DOHH2 (cell line): Measurements from ENCODE around the gene ZNF180.

Experiments
- H3F3A ChIP-seq: fragments of 200-600 bp; sonication (generic), shearing (Covaris generic); 2 replicates; pipeline ENCODE4 v1.6.0; 2016; ENCODE audit warnings: antibody characterized with exemption, mild to moderate bottlenecking; ENCODE audit not compliant: control insufficient read depth, insufficient read depth
- H3K27ac ChIP-seq: fragments of 200-600 bp; sonication (generic); 2 replicates; pipeline ENCODE4 v1.5.1; 2014; ENCODE audit warnings: low read depth, mild to moderate bottlenecking, low read length, moderate library complexity
- H3K27me3 ChIP-seq: fragments of 200-600 bp; sonication (generic); 2 replicates; pipeline ENCODE4 v1.6.1; 2014; ENCODE audit warnings: mild to moderate bottlenecking, low read length, mixed read lengths; ENCODE audit not compliant: control insufficient read depth
- H3K36me3 ChIP-seq: fragments of 200-600 bp; sonication (generic); 2 replicates; pipeline ENCODE4 v1.6.1; 2014; ENCODE audit warnings: mild to moderate bottlenecking, low read length, moderate library complexity, mixed read lengths; ENCODE audit not compliant: control insufficient read depth
- H3K4me1 ChIP-seq: fragments of 200-600 bp; sonication (generic); 2 replicates; pipeline ENCODE4 v1.6.1; 2014; ENCODE audit warnings: mild to moderate bottlenecking, low read length, mixed read lengths; ENCODE audit not compliant: control insufficient read depth
- H3K4me2 ChIP-seq: fragments of 200-600 bp; sonication (generic); 2 replicates; pipeline ENCODE4 v1.6.0; 2014; ENCODE audit warnings: mild to moderate bottlenecking, low read length, moderate library complexity
- H3K4me3 ChIP-seq: fragments of 200-600 bp; sonication (generic); 2 replicates; pipeline ENCODE4 v1.5.1; 2014; ENCODE audit warnings: mild to moderate bottlenecking, low read length, mixed read lengths
- H3K79me2 ChIP-seq: fragments of 200-600 bp; sonication (generic); 2 replicates; pipeline ENCODE4 v1.6.1; 2014; ENCODE audit warnings: mild to moderate bottlenecking, low read length, mixed read lengths; ENCODE audit not compliant: control insufficient read depth
- H3K9me2 ChIP-seq: fragments of 200-600 bp; sonication (generic); replicated peaks from 2 replicates; pipeline ENCODE4 v1.6.1; 2014; ENCODE audit warnings: mild to moderate bottlenecking, low read length, mixed read lengths; ENCODE audit not compliant: control insufficient read depth
- H3K9me3 ChIP-seq: fragments of 200-600 bp; sonication (generic); 2 replicates; pipeline ENCODE4 v1.6.1; 2014; ENCODE audit warnings: antibody characterized with exemption, low read length, mixed read lengths; ENCODE audit not compliant: control insufficient read depth, insufficient read depth
- H4K20me1 ChIP-seq: fragments of 200-600 bp; sonication (generic); 2 replicates; pipeline ENCODE4 v1.6.0; 2014; ENCODE audit warnings: low read depth, mild to moderate bottlenecking, antibody characterized with exemption, low read length, moderate library complexity; ENCODE audit not compliant: control insufficient read depth, insufficient read depth
- CTCF ChIP-seq: fragments of 200-600 bp; sonication (generic); IDR thresholded peaks from one replicate; pipeline ENCODE4 v1.5.1; 2014; ENCODE audit warnings: antibody characterized with exemption, mild to moderate bottlenecking, low read depth, low read length; ENCODE audit not compliant: poor library complexity, severe bottlenecking
- EZH2phosphoT487 ChIP-seq: fragments of 200-600 bp; sonication (generic); IDR thresholded peaks from 2 replicates; pipeline ENCODE4 v1.6.1; 2017; ENCODE audit warnings: borderline replicate concordance, mild to moderate bottlenecking, antibody characterized with exemption, low read length, moderate library complexity, mixed read lengths

Gene ZNF180

GRCh38 chr19:44499962-44500949 is at the start of gene ZNF180:
Gene ZNF180, minus strand, starts transcription at chr19:44500522. Its CDS starts 3,188 bp downstream, at chr19:44497334.
- H3K27me3 ChIP-seq = no peaks in the 10 kb centered on the region
- H3K27ac ChIP-seq = peak within 1 kb of the TSS; percentile 45
- H3F3A ChIP-seq = no peaks in the 10 kb centered on the region
- H4K20me1 ChIP-seq = no peaks in the 10 kb centered on the region
- H3K36me3 ChIP-seq = peaks cover 27% of the 10 kb centered on the region
- H3K9me2 ChIP-seq = no peaks in the 10 kb centered on the region
- peaks cover 29% of the 10 kb centered on the region for H3K79me2 ChIP-seq
- TF ChIP-seq EZH2phosphoT487 (no peak), CTCF (peak; percentile 42)
- peaks cover 9% of the 10 kb centered on the region for H3K4me1 ChIP-seq
- H3K4me2 ChIP-seq = peak within 1 kb of the TSS; percentile 76
- peak within 1 kb of the TSS; percentile 96 for H3K4me3 ChIP-seq
- H3K9me3 ChIP-seq = peaks cover 58% of the 10 kb centered on the region

GRCh38 chr19:44549507-44549906 is 49.2 kb upstream of the ZNF180 start:
- no peaks in the 10 kb centered on the region for H3K4me1 ChIP-seq
- no peaks in the 10 kb centered on the region for H3K9me2 ChIP-seq
- H3K36me3 ChIP-seq = no peaks in the 10 kb centered on the region
- no peak overlapping the region for H3K27ac ChIP-seq
- TF ChIP-seq CTCF (no peak), EZH2phosphoT487 (no peak)
- H3K4me3 ChIP-seq = no peak overlapping the region
- no peaks in the 10 kb centered on the region; the same call in 1 of the 2 replicates for H3K9me3 ChIP-seq
- H4K20me1 ChIP-seq = no peaks in the 10 kb centered on the region
- H3K4me2 ChIP-seq = no peak overlapping the region
- H3K79me2 ChIP-seq = no peaks in the 10 kb centered on the region
- H3F3A ChIP-seq = no peaks in the 10 kb centered on the region
- no peaks in the 10 kb centered on the region for H3K27me3 ChIP-seq

GRCh38 chr19:44548736-44549135 is 48.4 kb upstream of the ZNF180 start:
- no peak overlapping the region for H3K4me3 ChIP-seq
- H3K4me1 ChIP-seq = no peaks in the 10 kb centered on the region
- TF ChIP-seq CTCF = no peak
- TF ChIP-seq EZH2phosphoT487 = no peak
- H3K79me2 ChIP-seq = no peaks in the 10 kb centered on the region
- H3K9me3 ChIP-seq = no peaks in the 10 kb centered on the region; the same call in 1 of the 2 replicates
- H3K27me3 ChIP-seq = no peaks in the 10 kb centered on the region
- no peak overlapping the region for H3K27ac ChIP-seq
- H3K9me2 ChIP-seq = no peaks in the 10 kb centered on the region
- no peaks in the 10 kb centered on the region for H4K20me1 ChIP-seq
- H3F3A ChIP-seq = no peaks in the 10 kb centered on the region
- H3K4me2 ChIP-seq = no peak overlapping the region
- H3K36me3 ChIP-seq = no peaks in the 10 kb centered on the region
